ENCODE results near the gene SLC30A10.
"Not testable (repeated sequence)": the region's sequence is repeated elsewhere in the genome, so short reads cannot be mapped to it uniquely, and the experiment has no call there.

SLC30A10 gene

GRCh38 chr1:219927956-219928790, at the start of gene SLC30A10:
TSS of gene SLC30A10 (minus strand) at chr1:219928557. CDS start at chr1:219928440, 117 bp downstream.
- DNase-seq (ENCODE audit: low spot score) (no peak), FAIRE-seq (no peak)

GRCh38 chr1:219973213-219973612, 44.9 kb upstream of the SLC30A10 start:
- no peak for FAIRE-seq
- DNase-seq (ENCODE audit: low spot score) = no peak

- no peak for DNase-seq (ENCODE audit: low spot score)
- FAIRE-seq = no peak
Measured at GRCh38 chr1:219967361-219967760, 39.0 kb upstream of the SLC30A10 start.

GRCh38 chr1:219966071-219966349, 37.7 kb upstream of the SLC30A10 start:
- no peak for FAIRE-seq
- DNase-seq (ENCODE audit: low spot score) = no peak

- no peak for FAIRE-seq
- DNase-seq (ENCODE audit: low spot score) = no peak
Measured at GRCh38 chr1:219965285-219966070, 37.1 kb upstream of the SLC30A10 start.

GRCh38 chr1:219963432-219963831, 35.1 kb upstream of the SLC30A10 start:
- FAIRE-seq = no peak
- no peak for DNase-seq (ENCODE audit: low spot score)

- FAIRE-seq (no peak), DNase-seq (ENCODE audit: low spot score) (no peak)
Measured at GRCh38 chr1:219961684-219962083, 33.3 kb upstream of the SLC30A10 start.

- no peak for FAIRE-seq
- no peak for DNase-seq (ENCODE audit: low spot score)
Measured at GRCh38 chr1:219959540-219960203, 31.3 kb upstream of the SLC30A10 start.

GRCh38 chr1:219958875-219959417, 30.6 kb upstream of the SLC30A10 start:
- no peak for FAIRE-seq

GRCh38 chr1:219954736-219955421, 26.5 kb upstream of the SLC30A10 start:
- DNase-seq (ENCODE audit: low spot score) = no peak
- FAIRE-seq = no peak

More at GRCh38 chr1:219958875-219959417, 30.6 kb upstream of the SLC30A10 start:
- DNase-seq (ENCODE audit: low spot score) = no peak

- no peak for DNase-seq (ENCODE audit: low spot score)
Measured at GRCh38 chr1:219954052-219954451, 25.7 kb upstream of the SLC30A10 start.

GRCh38 chr1:219952361-219952760, 24.0 kb upstream of the SLC30A10 start:
- DNase-seq (ENCODE audit: low spot score) (no peak), FAIRE-seq (no peak)

More at GRCh38 chr1:219954052-219954451, 25.7 kb upstream of the SLC30A10 start:
- no peak for FAIRE-seq

- FAIRE-seq = not testable (repeated sequence)
Measured at GRCh38 chr1:219949227-219949626, 20.9 kb upstream of the SLC30A10 start.

GRCh38 chr1:219948766-219949165, 20.4 kb upstream of the SLC30A10 start:
- not testable (repeated sequence) for DNase-seq (ENCODE audit: low spot score); FAIRE-seq

More at GRCh38 chr1:219949227-219949626, 20.9 kb upstream of the SLC30A10 start:
- DNase-seq (ENCODE audit: low spot score) = not testable (repeated sequence)

GRCh38 chr1:219945795-219946194, 17.4 kb upstream of the SLC30A10 start:
- no peak for DNase-seq (ENCODE audit: low spot score)
- no peak for FAIRE-seq

- no peak for FAIRE-seq
- no peak for DNase-seq (ENCODE audit: low spot score)
Measured at GRCh38 chr1:219941179-219942118, 13.1 kb upstream of the SLC30A10 start.

- DNase-seq (ENCODE audit: low spot score) (no peak), FAIRE-seq (no peak)
Measured at GRCh38 chr1:219940707-219941106, 12.3 kb upstream of the SLC30A10 start.

GRCh38 chr1:219938706-219939105, 10.3 kb upstream of the SLC30A10 start:
- DNase-seq (ENCODE audit: low spot score) (peak; percentile 21), FAIRE-seq (no peak)

- not testable (repeated sequence) for FAIRE-seq
Measured at GRCh38 chr1:219933763-219934162, 5.4 kb upstream of the SLC30A10 start.

GRCh38 chr1:219931033-219931432, 2.7 kb upstream of the SLC30A10 start:
- no peak for DNase-seq (ENCODE audit: low spot score)
- no peak for FAIRE-seq

More at GRCh38 chr1:219933763-219934162, 5.4 kb upstream of the SLC30A10 start:
- not testable (repeated sequence) for DNase-seq (ENCODE audit: low spot score)

All from urothelium cell line (cell line).